Chondrocyte (in vitro differentiated cells): Measurements from ENCODE around the gene MCTP2. TPM values are rescaled to one million over a fixed set of nuclear protein-coding genes. Genes with fewer than 3 reads are reported as not detected.

ENCODE experiments used
- DNase-seq: peaks from one replicate; pipeline ENCODE4 v3.0.0; 2021; ENCODE audit warnings: mixed read lengths, low spot score
- H3K27ac Mint-ChIP-seq: one replicate; pipeline ENCODE4 v1.8.0; 2021; ENCODE audit warnings: mild to moderate bottlenecking, moderate library complexity, mixed read lengths; ENCODE audit not compliant: unreplicated experiment
- H3K27me3 Mint-ChIP-seq: 2 replicates; pipeline ENCODE4 v1.8.0; 2021; ENCODE audit warnings: low read depth, mixed read lengths
- H3K36me3 Mint-ChIP-seq: 2 replicates; pipeline ENCODE4 v1.8.0; 2021; ENCODE audit warnings: low read depth, mixed read lengths
- H3K4me1 Mint-ChIP-seq: 2 replicates; pipeline ENCODE4 v1.8.0; 2021; ENCODE audit warnings: low read depth, mild to moderate bottlenecking, mixed read lengths
- H3K4me3 Mint-ChIP-seq: one replicate; pipeline ENCODE4 v1.8.0; 2021; ENCODE audit warnings: mild to moderate bottlenecking, moderate library complexity, mixed read lengths; ENCODE audit not compliant: unreplicated experiment
- H3K9me3 Mint-ChIP-seq: 2 replicates; pipeline ENCODE4 v1.8.0; 2021; ENCODE audit warnings: low read depth, mixed read lengths
- CTCF ChIP-seq: fragments of 200-600 bp; sonication (generic); IDR thresholded peaks from 2 replicates; pipeline ENCODE4 v1.5.0; 2021; ENCODE audit warnings: antibody characterized with exemption, mild to moderate bottlenecking, moderate library complexity
- total RNA-seq: library from RNA; stranded (reverse); gene quantifications from 3 replicates; pipeline ENCODE4 v1.2.1, GENCODE V29; 2021

Gene MCTP2
- total RNA-seq, 1 donor from 2014 or later, result 4.5 TPM

- Mint-ChIP-seq H3K27me3 (no peaks in the 10 kb centered on the region), H3K9me3 (peaks cover 6% of the 10 kb centered on the region), H3K36me3 (peaks cover 2% of the 10 kb centered on the region), H3K4me1 (no peaks in the 10 kb centered on the region), H3K4me3 (no peak overlapping the region), H3K27ac (no peak overlapping the region)
- no peak for TF ChIP-seq CTCF
- DNase-seq, result no peak
Measured at GRCh38 chr15:94269954-94270353, 38.6 kb downstream of the MCTP2 start.

- no peaks in the 10 kb centered on the region for H3K4me1 Mint-ChIP-seq
- H3K9me3 Mint-ChIP-seq, result peaks cover 6% of the 10 kb centered on the region
- no peak overlapping the region for H3K4me3 Mint-ChIP-seq
Measured at GRCh38 chr15:94270570-94270969, 39.2 kb downstream of the MCTP2 start.

GRCh38 chr15:94272251-94272898 lies 41.0 kb downstream of the MCTP2 start:
- Mint-ChIP-seq H3K4me1 (no peaks in the 10 kb centered on the region), H3K27me3 (no peaks in the 10 kb centered on the region), H3K4me3 (no peak overlapping the region), H3K9me3 (peaks cover 6% of the 10 kb centered on the region), H3K36me3 (peaks cover 2% of the 10 kb centered on the region), H3K27ac (no peak overlapping the region)
- DNase-seq, result no peak
- no peak for TF ChIP-seq CTCF

More at GRCh38 chr15:94270570-94270969, 39.2 kb downstream of the MCTP2 start:
- no peak for DNase-seq
- no peak overlapping the region for H3K27ac Mint-ChIP-seq
- peaks cover 2% of the 10 kb centered on the region for H3K36me3 Mint-ChIP-seq
- no peaks in the 10 kb centered on the region for H3K27me3 Mint-ChIP-seq
- no peak for TF ChIP-seq CTCF

GRCh38 chr15:94273826-94274225 lies 42.5 kb downstream of the MCTP2 start:
- H3K4me3 Mint-ChIP-seq, result no peak overlapping the region

GRCh38 chr15:94274745-94275144 lies 43.4 kb downstream of the MCTP2 start:
- Mint-ChIP-seq H3K27ac (no peak overlapping the region), H3K36me3 (peaks cover 1% of the 10 kb centered on the region), H3K4me1 (no peaks in the 10 kb centered on the region), H3K27me3 (no peaks in the 10 kb centered on the region), H3K4me3 (no peak overlapping the region), H3K9me3 (peaks cover 6% of the 10 kb centered on the region)
- no peak for TF ChIP-seq CTCF
- DNase-seq, result no peak

More at GRCh38 chr15:94273826-94274225, 42.5 kb downstream of the MCTP2 start:
- Mint-ChIP-seq H3K27ac (no peak overlapping the region), H3K9me3 (peaks cover 6% of the 10 kb centered on the region), H3K4me1 (no peaks in the 10 kb centered on the region), H3K27me3 (no peaks in the 10 kb centered on the region), H3K36me3 (peaks cover 1% of the 10 kb centered on the region)
- DNase-seq, result no peak
- no peak for TF ChIP-seq CTCF
